ENCODE measurements around the gene HTR3B.
"Not testable (repeated sequence)": the region's sequence is repeated elsewhere in the genome, so short reads cannot be mapped to it uniquely, and the experiment has no call there.

DNA sequence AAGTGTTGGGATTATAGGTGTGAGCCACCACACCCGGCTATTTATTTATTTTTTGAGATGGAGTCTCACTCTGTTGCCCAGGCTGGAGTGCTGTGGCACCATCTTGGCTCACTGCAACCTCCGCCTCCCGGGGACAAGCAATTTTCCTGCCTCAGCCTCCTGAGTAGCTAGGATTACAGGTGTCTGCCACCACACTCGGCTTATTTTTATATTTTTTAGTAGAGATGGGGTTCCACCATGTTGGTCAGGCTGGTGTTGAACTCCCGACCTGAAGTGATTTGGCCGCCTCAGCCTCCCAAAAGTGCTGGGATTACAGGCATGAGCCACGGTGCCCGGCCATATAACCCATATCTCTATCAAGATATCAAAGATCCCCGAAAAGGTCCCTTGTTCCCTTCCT, 6.9 kb downstream of the HTR3B start:
- not testable (repeated sequence) for TF ChIP-seq POLR2A (IDR thresholded peaks at IDR 0.05; ENCODE audit: low read length); GATA1 (IDR thresholded peaks at IDR 0.05; ENCODE audit: low read depth, low read length)

All from erythroblast (primary cell).